Type B pancreatic cell (in vitro differentiated cells): Measurements from ENCODE around the gene MAPKBP1. TPM values are rescaled to one million over a fixed set of nuclear protein-coding genes. Genes with fewer than 3 reads are reported as not detected.

Source experiments
- DNase-seq: peaks from one replicate; pipeline ENCODE4 v3.0.0; 2021; ENCODE audit warnings: mixed read lengths; ENCODE audit not compliant: unreplicated experiment; ENCODE audit errors: extremely low spot score
- H3K27ac Mint-ChIP-seq: 2 replicates; pipeline ENCODE4 v1.8.0; 2021; ENCODE audit warnings: mild to moderate bottlenecking, mixed read lengths
- H3K27me3 Mint-ChIP-seq: 2 replicates; pipeline ENCODE4 v1.8.0; 2021; ENCODE audit warnings: mixed read lengths
- H3K36me3 Mint-ChIP-seq: 2 replicates; pipeline ENCODE4 v1.8.0; 2021; ENCODE audit warnings: mixed read lengths
- H3K4me1 Mint-ChIP-seq: one replicate; pipeline ENCODE4 v1.8.0; 2021; ENCODE audit warnings: mixed read lengths; ENCODE audit not compliant: unreplicated experiment
- H3K4me3 Mint-ChIP-seq: 2 replicates; pipeline ENCODE4 v1.8.0; 2021; ENCODE audit warnings: mild to moderate bottlenecking, mixed read lengths
- H3K9me3 Mint-ChIP-seq: 2 replicates; pipeline ENCODE4 v1.8.0; 2021; ENCODE audit warnings: mixed read lengths
- total RNA-seq: library from RNA; stranded (reverse); gene quantifications from 2 replicates; pipeline ENCODE4 v1.2.1, GENCODE V29; 2021; ENCODE audit warnings: low replicate concordance
- TF ChIP-seq, protein P1 (sequence below): fragments of 200-600 bp; sonication (generic); conservative IDR thresholded peaks from 2 replicates; pipeline ENCODE4 v1.5.0; 2021; ENCODE audit warnings: antibody characterized with exemption, mild to moderate bottlenecking

The MAPKBP1 gene
- total RNA-seq, 1 donor from 2014 or later: 34.8 TPM

GRCh38 chr15:41869770-41870688, 95.7 kb downstream of the MAPKBP1 start:
- Mint-ChIP-seq H3K27ac (no peak overlapping the region), H3K4me1 (peaks cover 14% of the 10 kb centered on the region), H3K4me3 (no peak overlapping the region), H3K27me3 (no peaks in the 10 kb centered on the region), H3K36me3 (peaks cover 8% of the 10 kb centered on the region), H3K9me3 (no peaks in the 10 kb centered on the region)
- TF ChIP-seq, protein P1, sequence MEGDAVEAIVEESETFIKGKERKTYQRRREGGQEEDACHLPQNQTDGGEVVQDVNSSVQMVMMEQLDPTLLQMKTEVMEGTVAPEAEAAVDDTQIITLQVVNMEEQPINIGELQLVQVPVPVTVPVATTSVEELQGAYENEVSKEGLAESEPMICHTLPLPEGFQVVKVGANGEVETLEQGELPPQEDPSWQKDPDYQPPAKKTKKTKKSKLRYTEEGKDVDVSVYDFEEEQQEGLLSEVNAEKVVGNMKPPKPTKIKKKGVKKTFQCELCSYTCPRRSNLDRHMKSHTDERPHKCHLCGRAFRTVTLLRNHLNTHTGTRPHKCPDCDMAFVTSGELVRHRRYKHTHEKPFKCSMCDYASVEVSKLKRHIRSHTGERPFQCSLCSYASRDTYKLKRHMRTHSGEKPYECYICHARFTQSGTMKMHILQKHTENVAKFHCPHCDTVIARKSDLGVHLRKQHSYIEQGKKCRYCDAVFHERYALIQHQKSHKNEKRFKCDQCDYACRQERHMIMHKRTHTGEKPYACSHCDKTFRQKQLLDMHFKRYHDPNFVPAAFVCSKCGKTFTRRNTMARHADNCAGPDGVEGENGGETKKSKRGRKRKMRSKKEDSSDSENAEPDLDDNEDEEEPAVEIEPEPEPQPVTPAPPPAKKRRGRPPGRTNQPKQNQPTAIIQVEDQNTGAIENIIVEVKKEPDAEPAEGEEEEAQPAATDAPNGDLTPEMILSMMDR: no peak
- no peak for DNase-seq

DNA sequence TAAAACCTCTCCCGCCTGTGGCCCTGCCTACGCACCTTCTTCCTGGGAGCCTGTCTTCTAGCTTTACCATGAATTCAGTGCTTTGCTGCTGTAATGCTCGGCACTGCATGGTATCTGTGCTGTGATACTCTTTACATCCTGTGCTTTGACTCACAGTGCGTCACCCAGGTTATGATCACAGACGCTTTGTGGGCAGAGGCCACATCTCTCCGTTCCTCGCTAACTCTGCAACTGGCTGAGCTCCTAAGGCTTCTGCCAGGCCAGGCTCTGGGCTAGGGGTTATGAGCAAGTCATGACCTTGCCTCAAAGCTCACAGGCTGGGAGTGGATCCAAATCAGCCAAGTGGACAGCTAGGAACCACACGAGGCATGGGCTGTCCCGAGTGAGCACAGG, 96.4 kb downstream of the MAPKBP1 start:
- Mint-ChIP-seq H3K36me3 (peaks cover 8% of the 10 kb centered on the region), H3K4me3 (no peak overlapping the region), H3K9me3 (no peaks in the 10 kb centered on the region), H3K27me3 (no peaks in the 10 kb centered on the region), H3K27ac (no peak overlapping the region), H3K4me1 (peaks cover 14% of the 10 kb centered on the region)
- DNase-seq: no peak
- TF ChIP-seq, protein P1: no peak

DNA sequence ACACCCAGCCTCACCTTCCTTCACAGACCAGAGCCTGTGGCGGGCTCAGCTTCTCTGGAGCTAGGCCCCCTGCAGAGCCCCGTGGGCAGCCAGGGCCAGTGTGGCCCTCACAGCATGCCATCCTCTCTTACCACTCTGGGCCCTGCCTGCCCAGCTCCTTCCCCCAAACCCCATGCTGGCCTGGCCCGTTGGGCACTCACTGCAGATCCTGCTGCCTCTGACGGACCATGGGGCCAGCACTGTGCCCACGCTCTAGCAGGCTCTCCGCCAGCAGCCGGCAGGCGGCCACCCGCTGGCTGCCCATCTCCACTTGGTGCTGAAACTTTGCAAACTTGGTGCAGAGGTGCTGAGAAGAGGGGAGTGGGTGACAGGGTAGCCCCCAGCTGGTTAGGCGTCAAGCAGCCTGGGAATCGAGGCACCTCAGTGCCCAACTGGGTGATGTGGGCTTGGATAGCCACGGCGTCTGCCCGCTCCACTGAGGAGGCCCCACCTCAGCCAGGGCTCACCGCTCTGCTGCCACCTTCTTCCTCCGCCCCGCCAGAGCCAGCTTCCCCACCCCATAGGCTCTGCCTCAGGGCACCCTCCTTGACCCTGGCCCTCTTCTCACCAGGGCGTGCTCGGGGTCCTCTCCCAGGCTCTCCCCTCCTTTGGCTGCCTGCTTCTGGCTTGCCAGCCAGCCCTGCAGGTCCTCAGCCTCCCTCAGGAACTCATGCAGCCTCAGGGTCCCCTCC, 97.1 kb downstream of the MAPKBP1 start:
- H3K9me3 Mint-ChIP-seq: no peaks in the 10 kb centered on the region
- peaks cover 14% of the 10 kb centered on the region for H3K4me1 Mint-ChIP-seq
- TF ChIP-seq, protein P1: no peak
- no peaks in the 10 kb centered on the region for H3K27me3 Mint-ChIP-seq
- H3K36me3 Mint-ChIP-seq: peaks cover 8% of the 10 kb centered on the region
- H3K4me3 Mint-ChIP-seq: no peak overlapping the region
- DNase-seq: no peak
- no peak overlapping the region for H3K27ac Mint-ChIP-seq

GRCh38 chr15:41872166-41872747, 98.0 kb downstream of the MAPKBP1 start:
- Mint-ChIP-seq H3K27ac (no peak overlapping the region), H3K4me1 (peaks cover 13% of the 10 kb centered on the region), H3K27me3 (no peaks in the 10 kb centered on the region), H3K36me3 (peaks cover 8% of the 10 kb centered on the region), H3K9me3 (no peaks in the 10 kb centered on the region), H3K4me3 (no peak overlapping the region)
- no peak for DNase-seq
- TF ChIP-seq, protein P1: no peak

GRCh38 chr15:41873711-41874110, 99.4 kb downstream of the MAPKBP1 start:
- H3K4me3 Mint-ChIP-seq: no peak overlapping the region
- TF ChIP-seq, protein P1: no peak
- no peaks in the 10 kb centered on the region for H3K9me3 Mint-ChIP-seq
- DNase-seq: no peak
- no peaks in the 10 kb centered on the region for H3K27me3 Mint-ChIP-seq
- no peak overlapping the region for H3K27ac Mint-ChIP-seq
- H3K4me1 Mint-ChIP-seq: peaks cover 8% of the 10 kb centered on the region
- H3K36me3 Mint-ChIP-seq: peaks cover 6% of the 10 kb centered on the region
